NB4 (cell line): ENCODE data around the gene ASCL1.

ENCODE experiments used
- POLR2A ChIP-seq: IDR thresholded peaks from 2 replicates; pipeline ENCODE4 v1.6.1; 2011; ENCODE audit warnings: mild to moderate bottlenecking; ENCODE audit not compliant: insufficient read length; ENCODE audit errors: extremely low read depth
- TF ChIP-seq, protein P1 (sequence below): IDR thresholded peaks from one replicate; pipeline ENCODE4 v1.5.1; 2012; ENCODE audit warnings: low read depth, low read length

DNA sequence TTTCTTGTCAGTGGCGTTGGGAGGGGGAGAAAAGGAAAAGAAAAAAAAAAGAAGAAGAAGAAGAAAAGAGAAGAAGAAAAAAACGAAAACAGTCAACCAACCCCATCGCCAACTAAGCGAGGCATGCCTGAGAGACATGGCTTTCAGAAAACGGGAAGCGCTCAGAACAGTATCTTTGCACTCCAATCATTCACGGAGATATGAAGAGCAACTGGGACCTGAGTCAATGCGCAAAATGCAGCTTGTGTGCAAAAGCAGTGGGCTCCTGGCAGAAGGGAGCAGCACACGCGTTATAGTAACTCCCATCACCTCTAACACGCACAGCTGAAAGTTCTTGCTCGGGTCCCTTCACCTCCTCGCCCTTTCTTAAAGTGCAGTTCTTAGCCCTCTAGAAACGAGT lies 1.9 kb downstream of the ASCL1 start:
- TF ChIP-seq POLR2A: no peak
- TF ChIP-seq, protein P1, sequence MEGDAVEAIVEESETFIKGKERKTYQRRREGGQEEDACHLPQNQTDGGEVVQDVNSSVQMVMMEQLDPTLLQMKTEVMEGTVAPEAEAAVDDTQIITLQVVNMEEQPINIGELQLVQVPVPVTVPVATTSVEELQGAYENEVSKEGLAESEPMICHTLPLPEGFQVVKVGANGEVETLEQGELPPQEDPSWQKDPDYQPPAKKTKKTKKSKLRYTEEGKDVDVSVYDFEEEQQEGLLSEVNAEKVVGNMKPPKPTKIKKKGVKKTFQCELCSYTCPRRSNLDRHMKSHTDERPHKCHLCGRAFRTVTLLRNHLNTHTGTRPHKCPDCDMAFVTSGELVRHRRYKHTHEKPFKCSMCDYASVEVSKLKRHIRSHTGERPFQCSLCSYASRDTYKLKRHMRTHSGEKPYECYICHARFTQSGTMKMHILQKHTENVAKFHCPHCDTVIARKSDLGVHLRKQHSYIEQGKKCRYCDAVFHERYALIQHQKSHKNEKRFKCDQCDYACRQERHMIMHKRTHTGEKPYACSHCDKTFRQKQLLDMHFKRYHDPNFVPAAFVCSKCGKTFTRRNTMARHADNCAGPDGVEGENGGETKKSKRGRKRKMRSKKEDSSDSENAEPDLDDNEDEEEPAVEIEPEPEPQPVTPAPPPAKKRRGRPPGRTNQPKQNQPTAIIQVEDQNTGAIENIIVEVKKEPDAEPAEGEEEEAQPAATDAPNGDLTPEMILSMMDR: no peak
